ENCODE data around the gene SLC39A11. TPM values are rescaled to one million over a fixed set of nuclear protein-coding genes. Genes with fewer than 3 reads are reported as not detected.

Gene SLC39A11
- total and polyA plus RNA-seq, 2 of the 13 experiments (the other 11 are each of a cell fraction or from before 2014, with no cell fraction given): 17.2 to 31.5 TPM

GRCh38 chr17:73092523-73093135 lies at the start of gene SLC39A11 (continued):
- peak; percentile 65; the same call in 1 of the 2 replicates for TF ChIP-seq SNAPC4 (CRISPR knock-in tag; IDR thresholded peaks at IDR 0.05)
- TF ChIP-seq BORCS8-MEF2B (CRISPR knock-in tag; IDR thresholded peaks at IDR 0.05): peak; percentile 90
- no peak for TF ChIP-seq RARG (CRISPR knock-in tag; IDR thresholded peaks at IDR 0.05; ENCODE audit: low read depth)
- no peak for TF ChIP-seq SRSF4 (IDR thresholded peaks at IDR 0.05; ENCODE audit: low read depth, low read length, poor library complexity, severe bottlenecking)
- peak; percentile 99 for TF ChIP-seq MXI1 (IDR thresholded peaks at IDR 0.05; ENCODE audit: borderline replicate concordance, low read depth, low read length)
- TF ChIP-seq PHF8 (CRISPR knock-in tag; IDR thresholded peaks at IDR 0.05): 0 out of 2 replicates have a peak, but pooled peaks have one; percentile 37
- peak; percentile 35; the same call in 1 of the 2 replicates for TF ChIP-seq GLI4 (CRISPR knock-in tag; IDR thresholded peaks at IDR 0.05; ENCODE audit: borderline replicate concordance)
- TF ChIP-seq PHF20 (CRISPR knock-in tag; IDR thresholded peaks at IDR 0.05): peak; percentile 74; the same call in 1 of the 2 replicates
- no peak for TF ChIP-seq CCDC6 (CRISPR knock-in tag; IDR thresholded peaks at IDR 0.05)
- TF ChIP-seq, protein P1, sequence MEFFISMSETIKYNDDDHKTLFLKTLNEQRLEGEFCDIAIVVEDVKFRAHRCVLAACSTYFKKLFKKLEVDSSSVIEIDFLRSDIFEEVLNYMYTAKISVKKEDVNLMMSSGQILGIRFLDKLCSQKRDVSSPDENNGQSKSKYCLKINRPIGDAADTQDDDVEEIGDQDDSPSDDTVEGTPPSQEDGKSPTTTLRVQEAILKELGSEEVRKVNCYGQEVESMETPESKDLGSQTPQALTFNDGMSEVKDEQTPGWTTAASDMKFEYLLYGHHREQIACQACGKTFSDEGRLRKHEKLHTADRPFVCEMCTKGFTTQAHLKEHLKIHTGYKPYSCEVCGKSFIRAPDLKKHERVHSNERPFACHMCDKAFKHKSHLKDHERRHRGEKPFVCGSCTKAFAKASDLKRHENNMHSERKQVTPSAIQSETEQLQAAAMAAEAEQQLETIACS (CRISPR knock-in tag; IDR thresholded peaks at IDR 0.05): no peak
- TF ChIP-seq NFATC3 (CRISPR knock-in tag; IDR thresholded peaks at IDR 0.05): no peak
- TF ChIP-seq ZC3H13 (CRISPR knock-in tag; IDR thresholded peaks at IDR 0.05): no peak; the same call in 1 of the 2 replicates
- TF ChIP-seq FOXC1 (CRISPR knock-in tag; IDR thresholded peaks at IDR 0.05; ENCODE audit: borderline replicate concordance): peak; percentile 82
- no peak for TF ChIP-seq ZNF766 (CRISPR knock-in tag; IDR thresholded peaks at IDR 0.05; ENCODE audit: borderline replicate concordance)
- TF ChIP-seq, protein P2, sequence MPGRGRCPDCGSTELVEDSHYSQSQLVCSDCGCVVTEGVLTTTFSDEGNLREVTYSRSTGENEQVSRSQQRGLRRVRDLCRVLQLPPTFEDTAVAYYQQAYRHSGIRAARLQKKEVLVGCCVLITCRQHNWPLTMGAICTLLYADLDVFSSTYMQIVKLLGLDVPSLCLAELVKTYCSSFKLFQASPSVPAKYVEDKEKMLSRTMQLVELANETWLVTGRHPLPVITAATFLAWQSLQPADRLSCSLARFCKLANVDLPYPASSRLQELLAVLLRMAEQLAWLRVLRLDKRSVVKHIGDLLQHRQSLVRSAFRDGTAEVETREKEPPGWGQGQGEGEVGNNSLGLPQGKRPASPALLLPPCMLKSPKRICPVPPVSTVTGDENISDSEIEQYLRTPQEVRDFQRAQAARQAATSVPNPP (CRISPR knock-in tag; IDR thresholded peaks at IDR 0.05): peak; percentile 74; the same call in 1 of the 2 replicates
- no peak for TF ChIP-seq ZNF138 (CRISPR knock-in tag; IDR thresholded peaks at IDR 0.05; ENCODE audit: low read depth)
- no peak for TF ChIP-seq NFIB (CRISPR knock-in tag; IDR thresholded peaks at IDR 0.05; ENCODE audit: borderline replicate concordance)
- no peak for TF ChIP-seq RNF219 (CRISPR knock-in tag; IDR thresholded peaks at IDR 0.05)
- peak; percentile 11; the same call in 1 of the 2 replicates for TF ChIP-seq ZNF12 (CRISPR knock-in tag; IDR thresholded peaks at IDR 0.05)

All from HepG2 (cell line).